Natural killer cell (primary cell): ENCODE results near the gene RBM27. TPM values are rescaled to one million over a fixed set of nuclear protein-coding genes. Genes with fewer than 3 reads are reported as not detected.

Source experiments
- ATAC-seq, 3 donors: fragments of 150-1000 bp in 2 of 3; fragments of 200-7000 bp in 1 of 3; cut with Tn5 transposase; 1 replicate in 1 of 3; 2 replicates in 2 of 3; pipeline ENCODE4 v1.10.0; 2021; ENCODE audit warnings: mild to moderate bottlenecking in 2 of 3, moderate library complexity in 2 of 3
- DNase-seq, 2 donors: peaks; one replicate each; pipeline versions ENCODE4 v3.0.0 to v3.0.0-alpha.2; 2013 to 2021; ENCODE audit warnings: mixed read lengths in 1 of 2
- H3K27ac ChIP-seq: one replicate; pipeline ENCODE4 v1.5.1; 2013; ENCODE audit warnings: mild to moderate bottlenecking, low read length
- H3K27me3 ChIP-seq: one replicate; pipeline ENCODE4 v1.6.1; 2013; ENCODE audit warnings: low read length; ENCODE audit not compliant: control insufficient read depth, insufficient read depth
- H3K36me3 ChIP-seq: one replicate; pipeline ENCODE4 v1.6.1; 2013; ENCODE audit warnings: low read length; ENCODE audit not compliant: control insufficient read depth, insufficient read depth
- H3K4me1 ChIP-seq: one replicate; pipeline ENCODE4 v1.6.1; 2013; ENCODE audit warnings: low read length; ENCODE audit not compliant: control insufficient read depth, insufficient read depth
- H3K4me3 ChIP-seq: one replicate; pipeline ENCODE4 v1.5.1; 2013; ENCODE audit warnings: low read length
- H3K9me3 ChIP-seq: one replicate; pipeline ENCODE4 v1.6.1; 2013; ENCODE audit warnings: low read length; ENCODE audit not compliant: control insufficient read depth, insufficient read depth
- H3K27ac Mint-ChIP-seq, 2 donors: one replicate each; pipeline ENCODE4 v1.8.0; 2022; ENCODE audit warnings: mild to moderate bottlenecking in 2 of 2, mixed read lengths in 2 of 2, moderate library complexity in 1 of 2
- H3K27me3 Mint-ChIP-seq, 2 donors: one replicate each; pipeline ENCODE4 v1.8.0; 2022; ENCODE audit warnings: low read depth in 2 of 2, mixed read lengths in 2 of 2
- H3K36me3 Mint-ChIP-seq: one replicate; pipeline ENCODE4 v1.8.0; 2022; ENCODE audit warnings: mixed read lengths
- H3K4me1 Mint-ChIP-seq, 2 donors: one replicate each; pipeline ENCODE4 v1.8.0; 2022; ENCODE audit warnings: mixed read lengths in 2 of 2
- H3K4me3 Mint-ChIP-seq: one replicate; pipeline ENCODE4 v1.8.0; 2022; ENCODE audit warnings: mild to moderate bottlenecking, moderate library complexity, mixed read lengths
- H3K9me3 Mint-ChIP-seq, 2 donors: one replicate each; pipeline ENCODE4 v1.8.0; 2022; ENCODE audit warnings: mixed read lengths in 2 of 2
- CTCF ChIP-seq: fragments of 200-600 bp; IDR thresholded peaks from one replicate; pipeline ENCODE4 v1.8.0; 2022; ENCODE audit warnings: antibody characterized with exemption
- WGBS: methylation state at CpG from one replicate; pipeline ENCODE4 v1.1.7; 2013; ENCODE audit warnings: missing lambda C conversion rate; ENCODE audit not compliant: insufficient coverage; 5-methylcytosine and 5-hydroxymethylcytosine counted together
- intact Hi-C: fragments of 100-400 bp; cut with micrococcal nuclease; formaldehyde crosslinking; loops from one replicate; pipeline ENCODE4 v1.14.2; 2022
- total RNA-seq, 4 donors: library from RNA; stranded (reverse); fragments of 120-200 nt in 1 of 4; gene quantifications; one replicate each; pipeline versions ENCODE4 v1.2.3 to v1.2.4, GENCODE V29; 2013 to 2022

The RBM27 gene
- total RNA-seq, 3 donors from 2014 or later (not counting 1 experiment from before 2014, with no cell fraction given) = 24.3 to 30.4 (median 26.2) TPM

DNA sequence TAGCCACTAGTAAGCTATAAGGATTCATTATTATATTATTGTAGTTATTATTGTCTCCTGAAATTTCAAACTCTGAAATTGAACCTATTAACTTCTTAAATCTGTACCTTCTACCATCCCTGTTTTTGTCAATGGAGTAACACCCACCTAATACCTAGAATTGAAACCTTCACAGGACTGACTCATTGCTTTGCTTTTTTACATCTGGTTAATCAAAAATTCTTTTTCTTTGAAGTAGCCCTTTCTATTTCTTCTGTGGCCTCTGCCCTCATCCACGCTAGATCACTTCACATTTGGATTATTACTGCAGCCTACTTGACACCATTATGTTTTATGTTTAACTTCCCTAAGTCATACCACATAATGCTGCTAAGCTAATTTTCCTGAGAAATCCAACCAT lies 35.6 kb downstream of the RBM27 start:
- no peaks in the 10 kb centered on the region for H3K36me3 Mint-ChIP-seq
- H3K27me3 ChIP-seq = no peaks in the 10 kb centered on the region
- ATAC-seq (no peak), DNase-seq (no peak)
- no peak overlapping the region for H3K4me3 Mint-ChIP-seq
- H3K4me1 Mint-ChIP-seq = peaks cover 5 to 10% of the 10 kb centered on the region in 2 donors
- no peak overlapping the region for H3K27ac ChIP-seq
- H3K4me3 ChIP-seq = no peak overlapping the region
- H3K27ac Mint-ChIP-seq = peak overlapping the region; percentile 29 to 68
- H3K9me3 ChIP-seq = no peaks in the 10 kb centered on the region
- no peak for TF ChIP-seq CTCF
- H3K27me3 Mint-ChIP-seq = no peaks in the 10 kb centered on the region
- no peaks in the 10 kb centered on the region for H3K4me1 ChIP-seq
- intact Hi-C loops = no loop called here
- no peaks in the 10 kb centered on the region for H3K9me3 Mint-ChIP-seq
- WGBS = 91% methylated on average over 1 of the region's 1 CpG
- H3K36me3 ChIP-seq = peaks cover 45% of the 10 kb centered on the region

GRCh38 chr5:146240951-146241350 lies 37.5 kb downstream of the RBM27 start:
- ATAC-seq (no peak), DNase-seq (no peak)
- H3K27ac Mint-ChIP-seq = no peak overlapping the region
- H3K9me3 Mint-ChIP-seq = no peaks in the 10 kb centered on the region
- WGBS = no CpG with 5 or more reads among the region's 2 CpGs
- Histone ChIP-seq H3K36me3 (peaks cover 43% of the 10 kb centered on the region), H3K27me3 (no peaks in the 10 kb centered on the region), H3K9me3 (no peaks in the 10 kb centered on the region), H3K4me3 (no peak overlapping the region), H3K4me1 (no peaks in the 10 kb centered on the region), H3K27ac (no peak overlapping the region)
- H3K27me3 Mint-ChIP-seq = no peaks in the 10 kb centered on the region
- no peak overlapping the region for H3K4me3 Mint-ChIP-seq
- H3K36me3 Mint-ChIP-seq = no peaks in the 10 kb centered on the region
- intact Hi-C loops = no loop called here
- peaks cover 5 to 10% of the 10 kb centered on the region in 2 donors for H3K4me1 Mint-ChIP-seq
- no peak for TF ChIP-seq CTCF

GRCh38 chr5:146243247-146243646 lies 39.8 kb downstream of the RBM27 start:
- Mint-ChIP-seq H3K27ac (no peak overlapping the region), H3K27me3 (no peaks in the 10 kb centered on the region), H3K9me3 (no peaks in the 10 kb centered on the region), H3K4me3 (no peak overlapping the region), H3K4me1 (peaks cover 5 to 20% of the 10 kb centered on the region in 2 donors), H3K36me3 (no peaks in the 10 kb centered on the region)
- DNase-seq (no peak), ATAC-seq (no peak)
- Histone ChIP-seq H3K4me3 (no peak overlapping the region), H3K36me3 (peaks cover 26% of the 10 kb centered on the region), H3K9me3 (no peaks in the 10 kb centered on the region), H3K27ac (no peak overlapping the region), H3K27me3 (no peaks in the 10 kb centered on the region), H3K4me1 (no peaks in the 10 kb centered on the region)
- TF ChIP-seq CTCF = no peak
- intact Hi-C loops = no loop called here
- WGBS = 100% methylated on average over 1 of the region's 3 CpGs

GRCh38 chr5:146248561-146248960 lies 45.2 kb downstream of the RBM27 start:
- no peak overlapping the region for H3K4me3 Mint-ChIP-seq
- H3K27me3 Mint-ChIP-seq = no peaks in the 10 kb centered on the region
- H3K36me3 Mint-ChIP-seq = peaks cover 15% of the 10 kb centered on the region
- Histone ChIP-seq H3K4me1 (no peaks in the 10 kb centered on the region), H3K36me3 (peaks cover 32% of the 10 kb centered on the region), H3K9me3 (no peaks in the 10 kb centered on the region), H3K27me3 (no peaks in the 10 kb centered on the region), H3K27ac (no peak overlapping the region), H3K4me3 (no peak overlapping the region)
- H3K4me1 Mint-ChIP-seq = peaks cover 1 to 13% of the 10 kb centered on the region in 2 donors
- H3K27ac Mint-ChIP-seq = no peak overlapping the region
- no peak for TF ChIP-seq CTCF
- 98% methylated on average over 5 of the region's 5 CpGs for WGBS
- intact Hi-C loops = no loop called here
- no peaks in the 10 kb centered on the region for H3K9me3 Mint-ChIP-seq
- ATAC-seq (no peak), DNase-seq (no peak)
